ENCODE measurements around the gene LAMC3.

GRCh38 chr9:131101207-131101964 lies 92.4 kb downstream of the LAMC3 start:
- TF ChIP-seq SP1 (IDR thresholded peaks at IDR 0.05) (no peak), FOXA1 (IDR thresholded peaks at IDR 0.05) (no peak), L3MBTL2 (conservative IDR thresholded peaks at IDR 0.05) (no peak), NFRKB (IDR thresholded peaks at IDR 0.05) (no peak), HDGF (IDR thresholded peaks at IDR 0.05; ENCODE audit: borderline replicate concordance) (no peak), TARDBP (IDR thresholded peaks at IDR 0.05) (no peak), FOXM1 (IDR thresholded peaks at IDR 0.05; ENCODE audit: borderline replicate concordance) (no peak), SUZ12 (IDR thresholded peaks at IDR 0.05) (no peak), ARNT (IDR thresholded peaks at IDR 0.05) (no peak), BHLHE40 (IDR thresholded peaks at IDR 0.05; ENCODE audit: borderline replicate concordance) (no peak), ELF4 (IDR thresholded peaks at IDR 0.05) (no peak)

All from HEK293T (cell line).